Endothelial cell of umbilical vein (primary cell): Measurements from ENCODE around the gene IQCE. TPM values are rescaled to one million over a fixed set of nuclear protein-coding genes. Genes with fewer than 3 reads are reported as not detected.

Experiments used
- BruUV-seq: library from RNA; stranded (reverse); fragments of 400-500 nt; replicated peaks from 2 replicates; lab custom pipeline; 2021; lab: Mats Ljungman, UMichigan
- CTCF ChIA-PET: fragments of 300-600, 350-600 bp; sonication (Branson Sonifier 250); formaldehyde crosslinking; loops from one replicate; lab custom pipeline; 2021; ENCODE audit warnings: antibody characterized with exemption, inconsistent platforms; lab: Charles Lee
- POLR2A ChIA-PET: fragments of 300-600, 350-600 bp; sonication (Branson Sonifier 250); formaldehyde crosslinking; loops from one replicate; lab custom pipeline; 2021; ENCODE audit warnings: antibody characterized with exemption, inconsistent platforms; lab: Charles Lee
- DNase-seq: peaks from one replicate; pipeline ENCODE4 v3.0.0-alpha.2; 2011; ENCODE audit warnings: low read depth, low spot score
- FAIRE-seq: peaks from 2 replicates; lab custom pipeline; 2011; peaks lifted over from hg19 to GRCh38; lab: Jason Lieb, UNC
- H2AFZ ChIP-seq: 2 replicates; pipeline ENCODE4 v1.6.0; 2012; ENCODE audit warnings: low read depth, low read length, control low read depth, inconsistent platforms
- H3K27ac ChIP-seq: 2 replicates; pipeline ENCODE4 v1.5.1; 2011; ENCODE audit warnings: low read depth, mild to moderate bottlenecking, control low read depth, low read length, moderate library complexity; ENCODE audit not compliant: insufficient read depth
- H3K27me3 ChIP-seq, 2 experiments: 2 replicates each; pipeline versions ENCODE4 v1.6.0 to v1.6.1; 2011; ENCODE audit warnings: low read length in 2 of 2, mixed read lengths in 1 of 2; ENCODE audit not compliant: control insufficient read depth in 2 of 2, insufficient read depth in 2 of 2
- H3K36me3 ChIP-seq, 2 experiments: 2 replicates in 1 of 2; 3 replicates in 1 of 2; pipeline ENCODE4 v1.5.1; 2011; ENCODE audit warnings: low read length in 2 of 2, mild to moderate bottlenecking in 1 of 2, moderate library complexity in 1 of 2; ENCODE audit not compliant: control insufficient read depth in 2 of 2, insufficient read depth in 2 of 2; ENCODE audit errors: extremely low read depth in 1 of 2
- H3K4me1 ChIP-seq: 3 replicates; pipeline ENCODE4 v1.5.1; 2011; ENCODE audit warnings: mild to moderate bottlenecking, low read length; ENCODE audit not compliant: control insufficient read depth, insufficient read depth; ENCODE audit errors: extremely low read depth
- H3K4me2 ChIP-seq: 2 replicates; pipeline ENCODE4 v1.6.1; 2011; ENCODE audit warnings: low read length, control low read depth, mixed read lengths; ENCODE audit not compliant: insufficient read depth
- H3K4me3 ChIP-seq, 3 experiments: fragments of 200-600 bp in 1 of 3; sonication (generic), shearing (Covaris generic) in 1 of 3; replicated peaks in 1 of 3; 2 replicates each; pipeline ENCODE4 v1.5.1; 2011 to 2016; ENCODE audit warnings: control low read depth in 3 of 3, low read length in 3 of 3, mild to moderate bottlenecking in 2 of 3, inconsistent platforms in 1 of 3, low read depth in 1 of 3, moderate library complexity in 1 of 3; ENCODE audit not compliant: insufficient read depth in 1 of 3
- H3K79me2 ChIP-seq: 2 replicates; pipeline ENCODE4 v1.6.0; 2012; ENCODE audit warnings: low read length, inconsistent platforms; ENCODE audit not compliant: control insufficient read depth, insufficient read depth
- H3K9ac ChIP-seq: replicated peaks from 2 replicates; pipeline ENCODE3; 2011; ENCODE audit warnings: low read length, control low read depth; ENCODE audit not compliant: insufficient read depth; ENCODE audit errors: extremely low read depth
- H3K9me1 ChIP-seq: replicated peaks from 3 replicates; pipeline ENCODE4 v1.6.0; 2011; ENCODE audit warnings: mild to moderate bottlenecking, low read length; ENCODE audit not compliant: control insufficient read depth, insufficient read depth; ENCODE audit errors: extremely low read depth
- H3K9me3 ChIP-seq: replicated peaks from 2 replicates; pipeline ENCODE4 v1.5.1; 2012; ENCODE audit warnings: low read length, inconsistent platforms; ENCODE audit not compliant: control insufficient read depth, insufficient read depth
- H4K20me1 ChIP-seq: replicated peaks from 2 replicates; pipeline ENCODE3; 2011; ENCODE audit warnings: mild to moderate bottlenecking, low read length; ENCODE audit not compliant: control insufficient read depth, insufficient read depth; ENCODE audit errors: extremely low read depth
- EZH2 ChIP-seq: IDR thresholded peaks from 2 replicates; pipeline ENCODE4 v1.6.1; 2012; ENCODE audit warnings: borderline replicate concordance, low read depth, mild to moderate bottlenecking, moderate library complexity, low read length, inconsistent platforms; ENCODE audit not compliant: severe bottlenecking
- FOS ChIP-seq: IDR thresholded peaks from 2 replicates; pipeline ENCODE4 v1.6.1; 2011; ENCODE audit warnings: mild to moderate bottlenecking, low read length, moderate library complexity, borderline replicate concordance; ENCODE audit not compliant: insufficient read depth
- GATA2 ChIP-seq: IDR thresholded peaks from 2 replicates; pipeline ENCODE4 v1.7.0; 2011; ENCODE audit warnings: low read depth, mild to moderate bottlenecking, moderate library complexity, mixed read lengths, low read length; ENCODE audit not compliant: insufficient read length, insufficient read depth
- JUN ChIP-seq: IDR thresholded peaks from 2 replicates; pipeline ENCODE4 v1.6.1; 2011; ENCODE audit warnings: borderline replicate concordance, low read depth; ENCODE audit not compliant: insufficient read length, insufficient read depth
- MYC ChIP-seq: IDR thresholded peaks from one replicate; pipeline ENCODE4 v1.6.1; 2011; ENCODE audit warnings: mild to moderate bottlenecking, low read depth, low read length
- POLR2A ChIP-seq: IDR thresholded peaks from 2 replicates; pipeline ENCODE4 v1.6.1; 2012; ENCODE audit warnings: low read depth, mild to moderate bottlenecking, control low read depth, low read length
- POLR2AphosphoS5 ChIP-seq: IDR thresholded peaks from 2 replicates; pipeline ENCODE4 v1.6.1; 2012; ENCODE audit warnings: low read depth, mild to moderate bottlenecking, control low read depth, low read length, moderate library complexity; ENCODE audit not compliant: insufficient read depth
- dilution Hi-C: fragments of 300-500 bp; cut with MboI; formaldehyde crosslinking; loops from one replicate; pipeline ENCODE4 v1.15.0; 2019; ENCODE audit warnings: low sequenced_read_pairs; ENCODE audit not compliant: extremely low pct_ligation_motif_present
- intact Hi-C: fragments of 100-400 bp; cut with micrococcal nuclease; formaldehyde crosslinking; loops from one replicate; pipeline ENCODE4 v1.10.0; 2022
- polyA plus RNA-seq, 4 experiments: library from polyadenylated mRNA; depleted of rRNA in 3 of 4; stranded (reverse) in 3 of 4; unstranded in 1 of 4; fragments of >200 nt; gene quantifications; 2 replicates each; pipeline versions ENCODE4 v1.2.1 to v1.2.3, GENCODE V29; 2011 to 2012; ENCODE audit warnings: missing spikeins in 1 of 4
- total RNA-seq: library from RNA; stranded (reverse); gene quantifications from 2 replicates; pipeline ENCODE4 v1.2.3, GENCODE V29; 2021
- TF ChIP-seq, protein P1 (sequence below), 2 donors: IDR thresholded peaks; 1 replicate in 1 of 2; 2 replicates in 1 of 2; pipeline ENCODE4 v1.5.1; 2011; ENCODE audit warnings: low read length in 2 of 2, mild to moderate bottlenecking in 2 of 2, moderate library complexity in 2 of 2, control low read depth in 1 of 2, inconsistent platforms in 1 of 2, low read depth in 1 of 2; ENCODE audit not compliant: insufficient read depth in 1 of 2; ENCODE audit errors: extremely low read depth in 1 of 2
- TF ChIP-seq, protein P2 (sequence below): IDR thresholded peaks from 2 replicates; pipeline ENCODE4 v1.6.1; 2011; ENCODE audit not compliant: insufficient read depth, insufficient read length

The IQCE gene
- total and polyA plus RNA-seq, 2 donors (not counting 3 experiments of a cell fraction or from before 2014, with no cell fraction given), result 4.9 to 14.5 TPM

DNA sequence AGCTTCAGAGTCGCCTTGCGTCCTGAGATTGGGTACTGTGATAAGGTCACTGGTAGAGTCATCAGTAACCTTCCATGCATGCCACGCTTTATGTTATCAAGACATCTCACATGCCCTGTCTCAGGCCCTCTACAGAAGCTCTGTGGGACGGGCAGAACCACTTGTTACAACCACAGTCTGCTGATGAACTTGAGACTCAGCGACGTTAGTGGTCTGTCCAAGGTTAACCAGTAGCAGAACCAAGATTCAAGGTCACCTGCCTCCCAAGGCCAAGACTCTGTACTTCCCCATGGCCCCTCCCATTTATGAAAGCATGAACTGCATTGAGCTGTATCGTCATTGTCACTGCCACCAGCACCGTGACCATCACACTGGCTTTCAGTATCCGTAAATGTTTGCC lies 15.0 kb downstream of the IQCE start:
- FAIRE-seq (no peak), DNase-seq (no peak)
- Histone ChIP-seq H3K4me1 (peaks cover 26% of the 10 kb centered on the region), H3K9me3 (no peaks in the 10 kb centered on the region), H3K9me1 (no peaks in the 10 kb centered on the region), H2AFZ (no peak overlapping the region), H3K27ac (no peak overlapping the region), H3K79me2 (no peaks in the 10 kb centered on the region), H4K20me1 (no peaks in the 10 kb centered on the region), H3K4me2 (no peak overlapping the region), H3K27me3 (no peaks in the 10 kb centered on the region), H3K9ac (no peak overlapping the region), H3K4me3 (no peak overlapping the region), H3K36me3 (peaks cover 0 to 3% of the 10 kb centered on the region in 2 experiments)
- CTCF ChIA-PET, result interaction anchor here (0.8 to 1.0 kb wide), 2 partner anchors 11 to 35 kb away, joined by 4 read pairs; no protein-coding TSS in a partner anchor
- POLR2A ChIA-PET, result no interaction called here
- intact Hi-C loops (loop anchor here (5.0 kb wide), 1 partner anchor 69 kb away; no protein-coding TSS in a partner anchor), dilution Hi-C loops (no loop called here)
- TF ChIP-seq, protein P1, sequence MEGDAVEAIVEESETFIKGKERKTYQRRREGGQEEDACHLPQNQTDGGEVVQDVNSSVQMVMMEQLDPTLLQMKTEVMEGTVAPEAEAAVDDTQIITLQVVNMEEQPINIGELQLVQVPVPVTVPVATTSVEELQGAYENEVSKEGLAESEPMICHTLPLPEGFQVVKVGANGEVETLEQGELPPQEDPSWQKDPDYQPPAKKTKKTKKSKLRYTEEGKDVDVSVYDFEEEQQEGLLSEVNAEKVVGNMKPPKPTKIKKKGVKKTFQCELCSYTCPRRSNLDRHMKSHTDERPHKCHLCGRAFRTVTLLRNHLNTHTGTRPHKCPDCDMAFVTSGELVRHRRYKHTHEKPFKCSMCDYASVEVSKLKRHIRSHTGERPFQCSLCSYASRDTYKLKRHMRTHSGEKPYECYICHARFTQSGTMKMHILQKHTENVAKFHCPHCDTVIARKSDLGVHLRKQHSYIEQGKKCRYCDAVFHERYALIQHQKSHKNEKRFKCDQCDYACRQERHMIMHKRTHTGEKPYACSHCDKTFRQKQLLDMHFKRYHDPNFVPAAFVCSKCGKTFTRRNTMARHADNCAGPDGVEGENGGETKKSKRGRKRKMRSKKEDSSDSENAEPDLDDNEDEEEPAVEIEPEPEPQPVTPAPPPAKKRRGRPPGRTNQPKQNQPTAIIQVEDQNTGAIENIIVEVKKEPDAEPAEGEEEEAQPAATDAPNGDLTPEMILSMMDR (IDR thresholded peaks at IDR 0.05; ENCODE audit: extremely low read depth in 1 of 2, insufficient read depth in 1 of 2, low read depth in 1 of 2, low read length in 2 of 2), result no peak
- TF ChIP-seq GATA2 (no peak), MYC (no peak), JUN (no peak), POLR2AphosphoS5 (no peak), FOS (no peak), EZH2 (no peak), POLR2A (no peak)
- TF ChIP-seq, protein P2, sequence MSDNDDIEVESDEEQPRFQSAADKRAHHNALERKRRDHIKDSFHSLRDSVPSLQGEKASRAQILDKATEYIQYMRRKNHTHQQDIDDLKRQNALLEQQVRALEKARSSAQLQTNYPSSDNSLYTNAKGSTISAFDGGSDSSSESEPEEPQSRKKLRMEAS, result no peak
- BruUV-seq, result no TSS peak
